SU-DHL-6 (cell line): ENCODE data around the gene WDR5B.

Experiments
- H2AFZ ChIP-seq: fragments of 200-600 bp; sonication (generic); 2 replicates; pipeline ENCODE4 v1.6.1; 2014; ENCODE audit warnings: low read depth, mild to moderate bottlenecking, moderate library complexity, mixed read lengths, antibody characterized with exemption, low read length; ENCODE audit not compliant: severe bottlenecking
- H3F3A ChIP-seq: fragments of 200-600 bp; shearing (Covaris generic); 2 replicates; pipeline ENCODE4 v1.6.0; 2016; ENCODE audit warnings: antibody characterized with exemption, mild to moderate bottlenecking; ENCODE audit not compliant: insufficient read depth
- H3K27ac ChIP-seq: fragments of 200-600 bp; sonication (generic); 2 replicates; pipeline ENCODE4 v1.5.1; 2016; ENCODE audit warnings: low read depth, mild to moderate bottlenecking, low read length, moderate library complexity, mixed read lengths
- H3K27me3 ChIP-seq: fragments of 200-600 bp; sonication (generic), shearing (Covaris generic); 2 replicates; pipeline ENCODE4 v1.6.0; 2014; ENCODE audit warnings: mild to moderate bottlenecking, low read length
- H3K36me3 ChIP-seq: fragments of 200-600 bp; sonication (generic); 2 replicates; pipeline ENCODE4 v1.6.1; 2014; ENCODE audit warnings: mild to moderate bottlenecking, low read length, mixed read lengths
- H3K4me2 ChIP-seq: fragments of 300-600, 200-600 bp; shearing (Covaris generic), sonication (generic); 2 replicates; pipeline ENCODE4 v1.6.0; 2014; ENCODE audit warnings: low read length, low read depth, mild to moderate bottlenecking; ENCODE audit not compliant: poor library complexity, severe bottlenecking
- H3K4me3 ChIP-seq: fragments of 200-600 bp; sonication (generic); 2 replicates; pipeline ENCODE4 v1.5.1; 2014; ENCODE audit warnings: antibody characterized with exemption, low read length, mild to moderate bottlenecking, mixed read lengths; ENCODE audit not compliant: insufficient read depth, poor library complexity, severe bottlenecking
- H3K79me2 ChIP-seq: fragments of 200-600 bp; sonication (generic); 2 replicates; pipeline ENCODE4 v1.6.1; 2014; ENCODE audit warnings: mild to moderate bottlenecking, low read length, moderate library complexity; ENCODE audit not compliant: insufficient read depth
- H3K9ac ChIP-seq: fragments of 200-600 bp; sonication (generic); 2 replicates; pipeline ENCODE4 v1.7.0; 2014; ENCODE audit warnings: mild to moderate bottlenecking, low read length
- H3K9me2 ChIP-seq: fragments of 200-600 bp; sonication (generic); replicated peaks from 2 replicates; pipeline ENCODE4 v1.6.1; 2014; ENCODE audit warnings: low read length; ENCODE audit not compliant: insufficient read depth
- H3K9me3 ChIP-seq: fragments of 200-600 bp; sonication (generic); 2 replicates; pipeline ENCODE4 v1.6.1; 2014; ENCODE audit warnings: low read length, mixed read lengths; ENCODE audit not compliant: insufficient read depth
- H4K20me1 ChIP-seq: fragments of 200-600 bp; sonication (generic); 2 replicates; pipeline ENCODE4 v1.6.1; 2014; ENCODE audit warnings: low read depth, mild to moderate bottlenecking, antibody characterized with exemption, low read length, moderate library complexity, mixed read lengths
- CTCF ChIP-seq: fragments of 200-600 bp; sonication (generic); IDR thresholded peaks from one replicate; pipeline ENCODE4 v1.5.1; 2017; ENCODE audit warnings: antibody characterized with exemption, mild to moderate bottlenecking, low read length, moderate library complexity; ENCODE audit not compliant: insufficient read depth, poor library complexity, severe bottlenecking
- EZH2phosphoT487 ChIP-seq: fragments of 200-600 bp; sonication (generic), shearing (Covaris generic); conservative IDR thresholded peaks from 2 replicates; pipeline ENCODE4 v1.6.1; 2018; ENCODE audit warnings: mild to moderate bottlenecking, antibody characterized with exemption, low read length, moderate library complexity, mixed read lengths

Gene WDR5B

GRCh38 chr3:122461806-122462205, 45.9 kb upstream of the WDR5B start:
- Histone ChIP-seq H3K27ac (no peak overlapping the region), H3K4me2 (no peak overlapping the region), H3K9me3 (no peaks in the 10 kb centered on the region), H2AFZ (no peak overlapping the region), H4K20me1 (no peaks in the 10 kb centered on the region), H3K4me3 (no peak overlapping the region), H3K9me2 (no peaks in the 10 kb centered on the region), H3K79me2 (no peaks in the 10 kb centered on the region; the same call in 1 of the 2 replicates), H3K9ac (no peak overlapping the region), H3K36me3 (peaks cover 27% of the 10 kb centered on the region; the same call in 1 of the 2 replicates), H3K27me3 (no peaks in the 10 kb centered on the region), H3F3A (0 out of 2 replicates have a peak, but pooled peaks cover 8% of the 10 kb centered on the region)
- TF ChIP-seq EZH2phosphoT487 (no peak), CTCF (no peak)

DNA sequence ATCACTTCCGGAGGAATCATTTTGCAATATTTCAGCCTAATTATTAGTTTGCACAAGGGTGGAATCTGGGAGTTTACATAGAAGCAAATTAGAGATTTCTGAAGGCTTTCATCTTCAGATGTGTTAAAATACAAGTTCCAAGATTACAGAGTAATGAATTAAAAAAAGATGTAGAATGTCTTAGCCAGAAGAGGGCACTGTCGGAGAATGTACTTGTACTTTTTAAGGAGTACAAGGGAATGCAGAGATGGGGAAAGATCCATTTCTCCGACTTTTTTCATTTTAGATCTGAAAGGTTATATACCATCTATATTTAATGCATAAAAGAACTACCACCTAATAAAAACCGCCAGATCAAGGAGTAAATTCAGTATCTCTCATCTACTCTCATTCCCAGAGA, 43.1 kb upstream of the WDR5B start:
- H3K9ac ChIP-seq, result no peak overlapping the region
- no peaks in the 10 kb centered on the region for H4K20me1 ChIP-seq
- H3K4me3 ChIP-seq, result no peak overlapping the region
- no peaks in the 10 kb centered on the region for H3F3A ChIP-seq
- no peaks in the 10 kb centered on the region for H3K9me2 ChIP-seq
- no peak for TF ChIP-seq EZH2phosphoT487
- TF ChIP-seq CTCF, result peak; percentile 33
- H3K79me2 ChIP-seq, result no peaks in the 10 kb centered on the region
- no peak overlapping the region for H3K27ac ChIP-seq
- no peak overlapping the region for H3K4me2 ChIP-seq
- no peak overlapping the region for H2AFZ ChIP-seq
- H3K27me3 ChIP-seq, result no peaks in the 10 kb centered on the region
- peaks cover 26% of the 10 kb centered on the region for H3K36me3 ChIP-seq
- H3K9me3 ChIP-seq, result no peaks in the 10 kb centered on the region

DNA sequence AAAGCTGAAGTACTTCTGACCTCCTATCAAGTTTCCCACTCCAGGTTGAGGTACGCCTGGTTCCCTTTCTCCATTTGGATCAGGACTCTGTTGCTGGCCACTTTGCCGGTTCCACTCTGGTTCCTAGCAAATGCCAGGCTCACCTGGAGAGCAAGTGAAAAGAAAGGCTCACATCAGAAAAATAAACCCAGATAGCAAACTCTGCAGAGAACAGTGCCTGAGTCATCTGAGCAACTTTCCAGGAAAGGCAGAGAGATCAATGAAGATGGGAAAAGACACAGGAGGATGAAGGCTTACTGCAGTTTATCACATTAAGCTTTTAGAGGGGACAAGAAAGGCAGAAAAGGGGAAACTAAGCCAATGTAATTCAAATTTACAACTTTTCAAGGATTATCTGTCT, 41.8 kb upstream of the WDR5B start:
- peaks cover 24% of the 10 kb centered on the region for H3K36me3 ChIP-seq
- TF ChIP-seq CTCF, result no peak
- no peak for TF ChIP-seq EZH2phosphoT487
- H3K27me3 ChIP-seq, result no peaks in the 10 kb centered on the region
- H3K4me2 ChIP-seq, result no peak overlapping the region
- no peaks in the 10 kb centered on the region for H3K79me2 ChIP-seq
- no peak overlapping the region for H3K9ac ChIP-seq
- no peaks in the 10 kb centered on the region for H3K9me2 ChIP-seq
- H3K4me3 ChIP-seq, result no peak overlapping the region
- H3F3A ChIP-seq, result no peaks in the 10 kb centered on the region
- H2AFZ ChIP-seq, result no peak overlapping the region
- H3K9me3 ChIP-seq, result no peaks in the 10 kb centered on the region
- no peaks in the 10 kb centered on the region for H4K20me1 ChIP-seq
- H3K27ac ChIP-seq, result no peak overlapping the region

GRCh38 chr3:122456074-122456473, 40.2 kb upstream of the WDR5B start:
- no peaks in the 10 kb centered on the region for H3K27me3 ChIP-seq
- TF ChIP-seq CTCF, result no peak
- no peak for TF ChIP-seq EZH2phosphoT487
- no peaks in the 10 kb centered on the region for H3K9me3 ChIP-seq
- H3K36me3 ChIP-seq, result peaks cover 31% of the 10 kb centered on the region
- H3K9ac ChIP-seq, result no peak overlapping the region
- no peaks in the 10 kb centered on the region for H3F3A ChIP-seq
- H3K27ac ChIP-seq, result no peak overlapping the region
- H3K79me2 ChIP-seq, result no peaks in the 10 kb centered on the region
- H3K9me2 ChIP-seq, result no peaks in the 10 kb centered on the region
- H4K20me1 ChIP-seq, result no peaks in the 10 kb centered on the region
- no peak overlapping the region for H3K4me2 ChIP-seq
- no peak overlapping the region for H2AFZ ChIP-seq
- no peak overlapping the region for H3K4me3 ChIP-seq
